D721Med (cell line): ENCODE measurements around the gene RAI1.
A peak's percentile ranks its signal among the peaks of the same experiment; 100 is the strongest.

Experiments
- DNase-seq: peaks from one replicate; pipeline ENCODE4 v3.0.0; 2011; ENCODE audit warnings: low spot score; ENCODE audit not compliant: insufficient read length
- FAIRE-seq: peaks from 2 replicates; lab custom pipeline; 2011; peaks lifted over from hg19 to GRCh38; lab: Jason Lieb, UNC
- CTCF ChIP-seq: IDR thresholded peaks from 2 replicates; pipeline ENCODE4 v1.5.1; 2012; ENCODE audit warnings: mild to moderate bottlenecking, control low read depth; ENCODE audit not compliant: insufficient read depth; ENCODE audit errors: missing control alignments

RAI1 gene

GRCh38 chr17:17691468-17692263 lies 10.4 kb downstream of the RAI1 start:
- FAIRE-seq (no peak), DNase-seq (no peak)
- TF ChIP-seq CTCF: no peak

- FAIRE-seq: no peak
Observed at GRCh38 chr17:17692353-17693252, 11.3 kb downstream of the RAI1 start.

GRCh38 chr17:17693253-17694168 lies 12.3 kb downstream of the RAI1 start:
- TF ChIP-seq CTCF: no peak
- no peak for DNase-seq
- no peak for FAIRE-seq

More at GRCh38 chr17:17692353-17693252, 11.3 kb downstream of the RAI1 start:
- no peak for TF ChIP-seq CTCF
- no peak for DNase-seq

- TF ChIP-seq CTCF: no peak
- FAIRE-seq (no peak), DNase-seq (peak; percentile 86)
Observed at GRCh38 chr17:17694169-17695081, 13.2 kb downstream of the RAI1 start.

- FAIRE-seq (no peak), DNase-seq (no peak)
- TF ChIP-seq CTCF: no peak
Observed at GRCh38 chr17:17696085-17696484, 14.8 kb downstream of the RAI1 start.
